Neuron (in vitro differentiated cells): Measurements from ENCODE around the gene HMGN5.

Experiments used
- H2AFZ ChIP-seq: one replicate; pipeline ENCODE4 v1.6.1; 2013; ENCODE audit warnings: low read depth, mild to moderate bottlenecking, inconsistent platforms, low read length, moderate library complexity
- H3K27me3 ChIP-seq: one replicate; pipeline ENCODE4 v1.6.1; 2013; ENCODE audit warnings: low read length; ENCODE audit not compliant: insufficient read depth
- H3K36me3 ChIP-seq: one replicate; pipeline ENCODE4 v1.6.1; 2013; ENCODE audit warnings: low read length; ENCODE audit not compliant: insufficient read depth
- H3K4me1 ChIP-seq: one replicate; pipeline ENCODE4 v1.6.1; 2013; ENCODE audit warnings: low read length; ENCODE audit not compliant: insufficient read depth
- H3K4me3 ChIP-seq: 2 replicates; pipeline ENCODE4 v1.5.1; 2013; ENCODE audit warnings: mild to moderate bottlenecking, low read length, moderate library complexity
- H3K9me3 ChIP-seq: one replicate; pipeline ENCODE4 v1.6.1; 2013; ENCODE audit warnings: low read length

The HMGN5 gene

GRCh38 chrX:81202943-81203342 lies 1.2 kb upstream of the HMGN5 start:
- Histone ChIP-seq H2AFZ (peak overlapping the region; percentile 69), H3K9me3 (no peaks in the 10 kb centered on the region), H3K4me3 (peak overlapping the region; percentile 69), H3K4me1 (peaks cover 2% of the 10 kb centered on the region), H3K27me3 (no peaks in the 10 kb centered on the region), H3K36me3 (no peaks in the 10 kb centered on the region)

DNA sequence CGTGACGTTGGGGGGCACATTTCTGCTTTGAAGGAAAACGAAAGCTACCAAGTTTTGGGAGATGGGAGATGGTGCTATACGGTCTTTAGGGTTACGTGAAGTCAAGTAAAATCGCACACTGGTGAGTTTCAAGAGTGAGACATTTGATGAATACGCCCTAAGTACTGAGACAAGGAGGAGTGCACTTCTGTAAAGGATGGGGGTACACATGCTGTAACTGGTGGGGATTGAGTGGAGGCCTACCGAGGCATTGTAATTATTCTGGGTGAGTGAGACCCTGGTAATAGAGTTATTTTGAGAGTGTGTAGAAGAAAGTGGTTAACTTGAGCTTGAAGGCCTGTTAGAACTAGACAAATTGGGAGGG lies 725 bp upstream of the HMGN5 start:
- Histone ChIP-seq H3K4me3 (peak overlapping the region; percentile 69), H3K27me3 (no peaks in the 10 kb centered on the region), H3K9me3 (no peaks in the 10 kb centered on the region)

GRCh38 chrX:81201071-81201470 lies 642 bp downstream of the HMGN5 start:
- H3K27me3 ChIP-seq: no peaks in the 10 kb centered on the region
- H2AFZ ChIP-seq: peak overlapping the region; percentile 73
- H3K4me3 ChIP-seq: peak overlapping the region; percentile 69
- no peaks in the 10 kb centered on the region for H3K9me3 ChIP-seq
- no peaks in the 10 kb centered on the region for H3K36me3 ChIP-seq
- H3K4me1 ChIP-seq: peaks cover 2% of the 10 kb centered on the region

More for the DNA sequence above, 725 bp upstream of the HMGN5 start:
- H3K36me3 ChIP-seq: no peaks in the 10 kb centered on the region
- peaks cover 2% of the 10 kb centered on the region for H3K4me1 ChIP-seq
- peak overlapping the region; percentile 69 for H2AFZ ChIP-seq

GRCh38 chrX:81195712-81196111 lies 6.0 kb downstream of the HMGN5 start:
- H3K4me3 ChIP-seq: no peak overlapping the region
- no peaks in the 10 kb centered on the region for H3K36me3 ChIP-seq
- H3K27me3 ChIP-seq: no peaks in the 10 kb centered on the region
- no peaks in the 10 kb centered on the region for H3K4me1 ChIP-seq
- H2AFZ ChIP-seq: no peak overlapping the region
- peaks cover 2% of the 10 kb centered on the region for H3K9me3 ChIP-seq

DNA sequence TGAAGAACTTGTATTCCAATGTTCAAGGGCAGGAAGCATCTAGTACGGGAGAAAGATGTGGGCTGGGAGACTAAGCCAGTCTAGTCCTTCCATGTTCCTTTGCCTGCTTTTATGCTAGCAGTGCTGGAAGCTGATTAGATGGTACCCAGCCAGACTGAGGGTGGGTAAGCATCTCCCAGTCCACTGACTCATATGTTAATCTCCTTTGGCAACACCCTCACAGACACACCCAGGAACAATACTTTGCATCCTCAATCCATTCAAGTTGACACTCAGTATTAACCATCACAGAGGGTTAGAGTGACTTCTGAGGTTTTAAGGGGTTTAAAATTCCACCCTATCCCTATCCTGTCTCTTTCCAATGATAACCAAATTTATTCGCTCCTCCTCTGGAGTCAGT lies 6.5 kb downstream of the HMGN5 start:
- H3K9me3 ChIP-seq: peaks cover 2% of the 10 kb centered on the region
- no peaks in the 10 kb centered on the region for H3K27me3 ChIP-seq
- H3K4me1 ChIP-seq: no peaks in the 10 kb centered on the region
- no peak overlapping the region for H2AFZ ChIP-seq
- no peaks in the 10 kb centered on the region for H3K36me3 ChIP-seq
- no peak overlapping the region for H3K4me3 ChIP-seq

GRCh38 chrX:81174286-81174685 lies 27.4 kb downstream of the HMGN5 start:
- H2AFZ ChIP-seq: no peak overlapping the region
- no peak overlapping the region for H3K4me3 ChIP-seq
- no peaks in the 10 kb centered on the region for H3K27me3 ChIP-seq
- H3K9me3 ChIP-seq: no peaks in the 10 kb centered on the region
- H3K36me3 ChIP-seq: no peaks in the 10 kb centered on the region
- H3K4me1 ChIP-seq: no peaks in the 10 kb centered on the region

DNA sequence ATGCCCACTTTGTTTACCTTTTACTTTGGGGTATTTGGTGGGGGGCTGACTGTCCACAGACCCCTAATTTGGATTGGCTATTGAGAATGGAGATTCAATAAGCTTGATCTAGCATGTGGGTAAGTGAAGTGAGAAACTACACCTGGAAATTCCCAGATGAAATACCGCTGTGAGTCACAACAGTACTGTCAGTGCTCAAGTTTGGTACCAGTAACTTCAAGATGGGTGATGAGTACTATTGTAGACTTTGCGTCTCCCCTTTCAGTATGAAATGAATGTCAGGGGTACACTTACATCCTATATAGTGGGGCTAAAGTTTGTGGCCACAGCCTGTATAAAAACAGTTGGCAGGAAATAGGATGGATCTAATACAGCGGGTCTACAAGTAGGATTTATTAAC lies 33.3 kb downstream of the HMGN5 start:
- Histone ChIP-seq H3K4me1 (no peaks in the 10 kb centered on the region), H2AFZ (no peak overlapping the region), H3K4me3 (no peak overlapping the region)

GRCh38 chrX:81121513-81122363 lies 80.0 kb downstream of the HMGN5 start:
- no peaks in the 10 kb centered on the region for H3K9me3 ChIP-seq
- H3K36me3 ChIP-seq: no peaks in the 10 kb centered on the region
- H2AFZ ChIP-seq: peak overlapping the region; percentile 93
- no peaks in the 10 kb centered on the region for H3K4me1 ChIP-seq
- peak overlapping the region; percentile 70 for H3K4me3 ChIP-seq
- peaks cover 15% of the 10 kb centered on the region for H3K27me3 ChIP-seq

More for the DNA sequence above, 33.3 kb downstream of the HMGN5 start:
- Histone ChIP-seq H3K36me3 (no peaks in the 10 kb centered on the region), H3K9me3 (no peaks in the 10 kb centered on the region), H3K27me3 (no peaks in the 10 kb centered on the region)

- no peaks in the 10 kb centered on the region for H3K36me3 ChIP-seq
- H2AFZ ChIP-seq: peak overlapping the region; percentile 80
Observed at GRCh38 chrX:81120936-81121371, 80.8 kb downstream of the HMGN5 start.

GRCh38 chrX:81120258-81120935 lies 81.3 kb downstream of the HMGN5 start:
- Histone ChIP-seq H3K27me3 (peaks cover 15% of the 10 kb centered on the region), H3K9me3 (no peaks in the 10 kb centered on the region), H3K4me3 (peak overlapping the region; percentile 70), H3K36me3 (no peaks in the 10 kb centered on the region), H2AFZ (peak overlapping the region; percentile 80), H3K4me1 (no peaks in the 10 kb centered on the region)

More at GRCh38 chrX:81120936-81121371, 80.8 kb downstream of the HMGN5 start:
- Histone ChIP-seq H3K4me1 (no peaks in the 10 kb centered on the region), H3K4me3 (peak overlapping the region; percentile 70), H3K27me3 (peaks cover 15% of the 10 kb centered on the region), H3K9me3 (no peaks in the 10 kb centered on the region)

- no peaks in the 10 kb centered on the region for H3K27me3 ChIP-seq
- H3K9me3 ChIP-seq: no peaks in the 10 kb centered on the region
- no peaks in the 10 kb centered on the region for H3K4me1 ChIP-seq
- no peaks in the 10 kb centered on the region for H3K36me3 ChIP-seq
- H3K4me3 ChIP-seq: no peak overlapping the region
- no peak overlapping the region for H2AFZ ChIP-seq
Observed at GRCh38 chrX:81114757-81115156, 87.0 kb downstream of the HMGN5 start.

DNA sequence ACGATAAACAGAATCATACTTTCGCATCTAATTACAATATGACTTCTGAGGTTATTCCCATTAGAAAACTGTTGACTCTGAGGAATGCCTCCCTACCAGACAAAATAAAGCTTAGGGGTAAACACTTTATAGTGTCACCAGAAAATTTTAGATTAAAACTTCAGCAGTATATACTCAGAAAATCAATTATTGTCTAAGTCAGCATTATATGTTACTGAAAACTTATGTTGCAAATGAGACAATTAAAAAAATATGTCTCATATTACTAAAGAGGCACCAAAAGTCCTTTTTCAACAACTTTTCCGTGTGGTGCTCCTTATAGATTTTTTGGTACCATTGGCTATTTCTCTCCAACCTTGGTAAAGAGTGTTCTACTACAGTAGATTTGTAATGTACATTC lies 91.4 kb downstream of the HMGN5 start:
- Histone ChIP-seq H2AFZ (no peak overlapping the region), H3K36me3 (no peaks in the 10 kb centered on the region), H3K4me1 (no peaks in the 10 kb centered on the region), H3K9me3 (peaks cover 4% of the 10 kb centered on the region), H3K4me3 (no peak overlapping the region), H3K27me3 (no peaks in the 10 kb centered on the region)

GRCh38 chrX:81082649-81083048 lies 119.1 kb downstream of the HMGN5 start:
- H3K4me1 ChIP-seq: no peaks in the 10 kb centered on the region
- H3K27me3 ChIP-seq: no peaks in the 10 kb centered on the region
- no peaks in the 10 kb centered on the region for H3K9me3 ChIP-seq

More at GRCh38 chrX:81082649-81083048, 119.1 kb downstream of the HMGN5 start:
- H3K36me3 ChIP-seq: no peaks in the 10 kb centered on the region
- H2AFZ ChIP-seq: no peak overlapping the region
- no peak overlapping the region for H3K4me3 ChIP-seq
